ENCODE data around the gene PER1.

DNA sequence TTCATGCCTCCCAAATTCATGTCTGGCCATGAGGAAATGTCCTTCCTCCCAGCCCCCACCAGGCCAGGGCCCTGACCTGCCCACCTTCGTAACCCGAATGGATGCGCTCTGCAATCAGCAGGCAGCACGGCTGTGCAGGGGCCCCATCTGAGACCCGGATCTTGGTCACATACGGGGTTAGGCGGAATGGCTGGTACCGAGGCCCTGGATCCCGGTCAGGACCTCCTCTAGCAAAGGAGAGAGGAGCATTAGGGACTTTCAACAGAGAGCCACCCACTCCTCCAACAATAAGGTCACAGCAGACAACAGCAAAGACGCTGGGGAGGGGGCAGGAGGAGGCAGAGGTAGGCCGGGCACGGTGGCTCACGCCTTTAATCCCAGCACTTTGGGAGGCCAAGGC, 3.6 kb downstream of the PER1 start:
- TF ChIP-seq TARDBP (IDR thresholded peaks at IDR 0.05; ENCODE audit: borderline replicate concordance) (no peak), EZH2 (IDR thresholded peaks at IDR 0.05; ENCODE audit: borderline replicate concordance, control insufficient read depth, low read depth, low read length) (no peak), RAD51 (IDR thresholded peaks at IDR 0.05) (no peak), RFX5 (IDR thresholded peaks at IDR 0.05; ENCODE audit: low read depth, low read length) (no peak), SREBF2 (IDR thresholded peaks at IDR 0.05; ENCODE audit: low read length) (no peak), POLR2AphosphoS5 (IDR thresholded peaks at IDR 0.05; ENCODE audit: low read length) (no peak), MYC (IDR thresholded peaks at IDR 0.05; ENCODE audit: insufficient read depth, insufficient read length, insufficient replicate concordance, low read length, severe bottlenecking) (no peak), POLR2A (IDR thresholded peaks at IDR 0.05; ENCODE audit: low read depth, low read length) (no peak)
- TF ChIP-seq, protein P1, sequence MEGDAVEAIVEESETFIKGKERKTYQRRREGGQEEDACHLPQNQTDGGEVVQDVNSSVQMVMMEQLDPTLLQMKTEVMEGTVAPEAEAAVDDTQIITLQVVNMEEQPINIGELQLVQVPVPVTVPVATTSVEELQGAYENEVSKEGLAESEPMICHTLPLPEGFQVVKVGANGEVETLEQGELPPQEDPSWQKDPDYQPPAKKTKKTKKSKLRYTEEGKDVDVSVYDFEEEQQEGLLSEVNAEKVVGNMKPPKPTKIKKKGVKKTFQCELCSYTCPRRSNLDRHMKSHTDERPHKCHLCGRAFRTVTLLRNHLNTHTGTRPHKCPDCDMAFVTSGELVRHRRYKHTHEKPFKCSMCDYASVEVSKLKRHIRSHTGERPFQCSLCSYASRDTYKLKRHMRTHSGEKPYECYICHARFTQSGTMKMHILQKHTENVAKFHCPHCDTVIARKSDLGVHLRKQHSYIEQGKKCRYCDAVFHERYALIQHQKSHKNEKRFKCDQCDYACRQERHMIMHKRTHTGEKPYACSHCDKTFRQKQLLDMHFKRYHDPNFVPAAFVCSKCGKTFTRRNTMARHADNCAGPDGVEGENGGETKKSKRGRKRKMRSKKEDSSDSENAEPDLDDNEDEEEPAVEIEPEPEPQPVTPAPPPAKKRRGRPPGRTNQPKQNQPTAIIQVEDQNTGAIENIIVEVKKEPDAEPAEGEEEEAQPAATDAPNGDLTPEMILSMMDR (IDR thresholded peaks at IDR 0.05 in 2 of 3, conservative IDR thresholded peaks at IDR 0.05 in 1 of 3; ENCODE audit: control insufficient read depth in 2 of 3, extremely low read depth in 1 of 3, insufficient read depth in 1 of 3, low read depth in 3 of 3, low read length in 3 of 3), result no peak
- TF ChIP-seq, protein P2, sequence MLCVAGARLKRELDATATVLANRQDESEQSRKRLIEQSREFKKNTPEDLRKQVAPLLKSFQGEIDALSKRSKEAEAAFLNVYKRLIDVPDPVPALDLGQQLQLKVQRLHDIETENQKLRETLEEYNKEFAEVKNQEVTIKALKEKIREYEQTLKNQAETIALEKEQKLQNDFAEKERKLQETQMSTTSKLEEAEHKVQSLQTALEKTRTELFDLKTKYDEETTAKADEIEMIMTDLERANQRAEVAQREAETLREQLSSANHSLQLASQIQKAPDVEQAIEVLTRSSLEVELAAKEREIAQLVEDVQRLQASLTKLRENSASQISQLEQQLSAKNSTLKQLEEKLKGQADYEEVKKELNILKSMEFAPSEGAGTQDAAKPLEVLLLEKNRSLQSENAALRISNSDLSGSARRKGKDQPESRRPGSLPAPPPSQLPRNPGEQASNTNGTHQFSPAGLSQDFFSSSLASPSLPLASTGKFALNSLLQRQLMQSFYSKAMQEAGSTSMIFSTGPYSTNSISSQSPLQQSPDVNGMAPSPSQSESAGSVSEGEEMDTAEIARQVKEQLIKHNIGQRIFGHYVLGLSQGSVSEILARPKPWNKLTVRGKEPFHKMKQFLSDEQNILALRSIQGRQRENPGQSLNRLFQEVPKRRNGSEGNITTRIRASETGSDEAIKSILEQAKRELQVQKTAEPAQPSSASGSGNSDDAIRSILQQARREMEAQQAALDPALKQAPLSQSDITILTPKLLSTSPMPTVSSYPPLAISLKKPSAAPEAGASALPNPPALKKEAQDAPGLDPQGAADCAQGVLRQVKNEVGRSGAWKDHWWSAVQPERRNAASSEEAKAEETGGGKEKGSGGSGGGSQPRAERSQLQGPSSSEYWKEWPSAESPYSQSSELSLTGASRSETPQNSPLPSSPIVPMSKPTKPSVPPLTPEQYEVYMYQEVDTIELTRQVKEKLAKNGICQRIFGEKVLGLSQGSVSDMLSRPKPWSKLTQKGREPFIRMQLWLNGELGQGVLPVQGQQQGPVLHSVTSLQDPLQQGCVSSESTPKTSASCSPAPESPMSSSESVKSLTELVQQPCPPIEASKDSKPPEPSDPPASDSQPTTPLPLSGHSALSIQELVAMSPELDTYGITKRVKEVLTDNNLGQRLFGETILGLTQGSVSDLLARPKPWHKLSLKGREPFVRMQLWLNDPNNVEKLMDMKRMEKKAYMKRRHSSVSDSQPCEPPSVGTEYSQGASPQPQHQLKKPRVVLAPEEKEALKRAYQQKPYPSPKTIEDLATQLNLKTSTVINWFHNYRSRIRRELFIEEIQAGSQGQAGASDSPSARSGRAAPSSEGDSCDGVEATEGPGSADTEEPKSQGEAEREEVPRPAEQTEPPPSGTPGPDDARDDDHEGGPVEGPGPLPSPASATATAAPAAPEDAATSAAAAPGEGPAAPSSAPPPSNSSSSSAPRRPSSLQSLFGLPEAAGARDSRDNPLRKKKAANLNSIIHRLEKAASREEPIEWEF (IDR thresholded peaks at IDR 0.05; ENCODE audit: insufficient replicate concordance, low read depth, low read length), result no peak
